Natural killer cell (primary cell): ENCODE results near the gene FAM117A. TPM values are rescaled to one million over a fixed set of nuclear protein-coding genes. Genes with fewer than 3 reads are reported as not detected.

Experiments used
- ATAC-seq, 3 donors: fragments of 150-1000 bp in 2 of 3; fragments of 200-7000 bp in 1 of 3; cut with Tn5 transposase; 1 replicate in 1 of 3; 2 replicates in 2 of 3; pipeline ENCODE4 v1.10.0; 2021; ENCODE audit warnings: mild to moderate bottlenecking in 2 of 3, moderate library complexity in 2 of 3
- DNase-seq, 2 donors: peaks; one replicate each; pipeline versions ENCODE4 v3.0.0 to v3.0.0-alpha.2; 2013 to 2021; ENCODE audit warnings: mixed read lengths in 1 of 2
- H3K27ac ChIP-seq: one replicate; pipeline ENCODE4 v1.5.1; 2013; ENCODE audit warnings: mild to moderate bottlenecking, low read length
- H3K27me3 ChIP-seq: one replicate; pipeline ENCODE4 v1.6.1; 2013; ENCODE audit warnings: low read length; ENCODE audit not compliant: control insufficient read depth, insufficient read depth
- H3K36me3 ChIP-seq: one replicate; pipeline ENCODE4 v1.6.1; 2013; ENCODE audit warnings: low read length; ENCODE audit not compliant: control insufficient read depth, insufficient read depth
- H3K4me1 ChIP-seq: one replicate; pipeline ENCODE4 v1.6.1; 2013; ENCODE audit warnings: low read length; ENCODE audit not compliant: control insufficient read depth, insufficient read depth
- H3K4me3 ChIP-seq: one replicate; pipeline ENCODE4 v1.5.1; 2013; ENCODE audit warnings: low read length
- H3K9me3 ChIP-seq: one replicate; pipeline ENCODE4 v1.6.1; 2013; ENCODE audit warnings: low read length; ENCODE audit not compliant: control insufficient read depth, insufficient read depth
- H3K27ac Mint-ChIP-seq, 2 donors: one replicate each; pipeline ENCODE4 v1.8.0; 2022; ENCODE audit warnings: mild to moderate bottlenecking in 2 of 2, mixed read lengths in 2 of 2, moderate library complexity in 1 of 2
- H3K27me3 Mint-ChIP-seq, 2 donors: one replicate each; pipeline ENCODE4 v1.8.0; 2022; ENCODE audit warnings: low read depth in 2 of 2, mixed read lengths in 2 of 2
- H3K36me3 Mint-ChIP-seq: one replicate; pipeline ENCODE4 v1.8.0; 2022; ENCODE audit warnings: mixed read lengths
- H3K4me1 Mint-ChIP-seq, 2 donors: one replicate each; pipeline ENCODE4 v1.8.0; 2022; ENCODE audit warnings: mixed read lengths in 2 of 2
- H3K4me3 Mint-ChIP-seq: one replicate; pipeline ENCODE4 v1.8.0; 2022; ENCODE audit warnings: mild to moderate bottlenecking, moderate library complexity, mixed read lengths
- H3K9me3 Mint-ChIP-seq, 2 donors: one replicate each; pipeline ENCODE4 v1.8.0; 2022; ENCODE audit warnings: mixed read lengths in 2 of 2
- CTCF ChIP-seq: fragments of 200-600 bp; IDR thresholded peaks from one replicate; pipeline ENCODE4 v1.8.0; 2022; ENCODE audit warnings: antibody characterized with exemption
- WGBS: methylation state at CpG from one replicate; pipeline ENCODE4 v1.1.7; 2013; ENCODE audit warnings: missing lambda C conversion rate; ENCODE audit not compliant: insufficient coverage; 5-methylcytosine and 5-hydroxymethylcytosine counted together
- intact Hi-C: fragments of 100-400 bp; cut with micrococcal nuclease; formaldehyde crosslinking; loops from one replicate; pipeline ENCODE4 v1.14.2; 2022
- total RNA-seq, 4 donors: library from RNA; stranded (reverse); fragments of 120-200 nt in 1 of 4; gene quantifications; one replicate each; pipeline versions ENCODE4 v1.2.3 to v1.2.4, GENCODE V29; 2013 to 2022

The FAM117A gene
- total RNA-seq, 3 donors from 2014 or later (not counting 1 experiment from before 2014, with no cell fraction given): 55.2 to 88.4 (median 79.2) TPM

- no peak overlapping the region for H3K27ac ChIP-seq
- intact Hi-C loops: no loop called here
- no peak for DNase-seq
- peaks cover 64% of the 10 kb centered on the region for H3K36me3 ChIP-seq
- TF ChIP-seq CTCF: no peak
- H3K4me1 Mint-ChIP-seq: peaks cover 45 to 46% of the 10 kb centered on the region in 2 donors
- H3K4me3 Mint-ChIP-seq: peak overlapping the region; percentile 52
- H3K27me3 ChIP-seq: no peaks in the 10 kb centered on the region
- H3K4me3 ChIP-seq: no peak overlapping the region
- H3K27me3 Mint-ChIP-seq: no peaks in the 10 kb centered on the region
- H3K9me3 Mint-ChIP-seq: no peaks in the 10 kb centered on the region
- peaks cover 18% of the 10 kb centered on the region for H3K4me1 ChIP-seq
- peaks cover 16% of the 10 kb centered on the region for H3K36me3 Mint-ChIP-seq
- peak overlapping the region; percentile 37 to 98 for H3K27ac Mint-ChIP-seq
- ATAC-seq: no peak
- H3K9me3 ChIP-seq: no peaks in the 10 kb centered on the region
Observed at GRCh38 chr17:49705254-49705653, 58.7 kb downstream of the FAM117A start.

GRCh38 chr17:49703557-49704277 is 60.2 kb downstream of the FAM117A start:
- Histone ChIP-seq H3K27me3 (no peaks in the 10 kb centered on the region), H3K27ac (no peak overlapping the region), H3K4me1 (peaks cover 13% of the 10 kb centered on the region), H3K36me3 (peaks cover 61% of the 10 kb centered on the region), H3K4me3 (no peak overlapping the region), H3K9me3 (no peaks in the 10 kb centered on the region)
- no peaks in the 10 kb centered on the region for H3K9me3 Mint-ChIP-seq
- ATAC-seq (no peak), DNase-seq (peak in 1 of 2 donors; percentile 56)
- no peak overlapping the region for H3K4me3 Mint-ChIP-seq
- 77% methylated on average over 6 of the region's 6 CpGs for WGBS
- peaks cover 16% of the 10 kb centered on the region for H3K36me3 Mint-ChIP-seq
- H3K27me3 Mint-ChIP-seq: no peaks in the 10 kb centered on the region
- intact Hi-C loops: no loop called here
- no peak for TF ChIP-seq CTCF
- peaks cover 36 to 39% of the 10 kb centered on the region in 2 donors for H3K4me1 Mint-ChIP-seq
- H3K27ac Mint-ChIP-seq: no peak overlapping the region

GRCh38 chr17:49700960-49701359 is 63.0 kb downstream of the FAM117A start:
- Mint-ChIP-seq H3K36me3 (peaks cover 16% of the 10 kb centered on the region), H3K9me3 (no peaks in the 10 kb centered on the region), H3K4me1 (peaks cover 20 to 21% of the 10 kb centered on the region in 2 donors), H3K27ac (peak overlapping the region in 1 of 2 donors; percentile 43), H3K27me3 (no peaks in the 10 kb centered on the region), H3K4me3 (no peak overlapping the region)
- intact Hi-C loops: no loop called here
- H3K4me3 ChIP-seq: no peak overlapping the region
- ATAC-seq (no peak), DNase-seq (no peak)
- H3K9me3 ChIP-seq: no peaks in the 10 kb centered on the region
- H3K27me3 ChIP-seq: no peaks in the 10 kb centered on the region
- H3K4me1 ChIP-seq: peaks cover 9% of the 10 kb centered on the region
- no peak for TF ChIP-seq CTCF
- H3K27ac ChIP-seq: no peak overlapping the region
- H3K36me3 ChIP-seq: peaks cover 61% of the 10 kb centered on the region
- WGBS: 96% methylated on average over 6 of the region's 6 CpGs
